ENCODE results near the gene TCEAL3.

The TCEAL3 gene

GRCh38 chrX:103640401-103641155 lies 32.8 kb downstream of the TCEAL3 start:
- Histone ChIP-seq H3K27me3 (ENCODE audit: control insufficient read depth, low read length) (no peaks in the 10 kb centered on the region), H3K36me3 (ENCODE audit: control insufficient read depth, low read length) (no peaks in the 10 kb centered on the region), H3K4me3 (ENCODE audit: low read length) (no peak overlapping the region), H3K4me2 (ENCODE audit: low read length) (no peak overlapping the region), H3K9me3 (ENCODE audit: control insufficient read depth, insufficient read depth, low read length) (no peaks in the 10 kb centered on the region), H3K9me2 (replicated peaks; ENCODE audit: control insufficient read depth, low read length) (no peaks in the 10 kb centered on the region), H4K20me1 (ENCODE audit: control insufficient read depth, insufficient read depth, low read depth, low read length) (no peaks in the 10 kb centered on the region), H3K27ac (ENCODE audit: low read depth, low read length) (no peak overlapping the region), H3F3A (ENCODE audit: control insufficient read depth, insufficient read depth) (no peaks in the 10 kb centered on the region), H3K4me1 (ENCODE audit: control insufficient read depth, low read length) (no peaks in the 10 kb centered on the region), H3K79me2 (ENCODE audit: control insufficient read depth, low read length) (no peaks in the 10 kb centered on the region)
- TF ChIP-seq CTCF (IDR thresholded peaks at IDR 0.05; ENCODE audit: low read depth, low read length, poor library complexity, severe bottlenecking) (no peak), EZH2phosphoT487 (IDR thresholded peaks at IDR 0.05; ENCODE audit: borderline replicate concordance, low read length) (no peak)

GRCh38 chrX:103644125-103644524 lies 36.4 kb downstream of the TCEAL3 start:
- H4K20me1 ChIP-seq (ENCODE audit: control insufficient read depth, insufficient read depth, low read depth, low read length), result no peaks in the 10 kb centered on the region
- H3K27me3 ChIP-seq (ENCODE audit: control insufficient read depth, low read length), result no peaks in the 10 kb centered on the region
- TF ChIP-seq CTCF (IDR thresholded peaks at IDR 0.05; ENCODE audit: low read depth, low read length, poor library complexity, severe bottlenecking), result no peak
- no peak for TF ChIP-seq EZH2phosphoT487 (IDR thresholded peaks at IDR 0.05; ENCODE audit: borderline replicate concordance, low read length)
- no peaks in the 10 kb centered on the region for H3K4me1 ChIP-seq (ENCODE audit: control insufficient read depth, low read length)
- no peaks in the 10 kb centered on the region for H3K9me3 ChIP-seq (ENCODE audit: control insufficient read depth, insufficient read depth, low read length)
- H3K27ac ChIP-seq (ENCODE audit: low read depth, low read length), result no peak overlapping the region
- H3K79me2 ChIP-seq (ENCODE audit: control insufficient read depth, low read length), result no peaks in the 10 kb centered on the region
- no peaks in the 10 kb centered on the region for H3K36me3 ChIP-seq (ENCODE audit: control insufficient read depth, low read length)
- H3K9me2 ChIP-seq (replicated peaks; ENCODE audit: control insufficient read depth, low read length), result no peaks in the 10 kb centered on the region
- H3F3A ChIP-seq (ENCODE audit: control insufficient read depth, insufficient read depth), result no peaks in the 10 kb centered on the region
- H3K4me2 ChIP-seq (ENCODE audit: low read length), result no peak overlapping the region
- no peak overlapping the region for H3K4me3 ChIP-seq (ENCODE audit: low read length)

- Histone ChIP-seq H3K9me2 (replicated peaks; ENCODE audit: control insufficient read depth, low read length) (no peaks in the 10 kb centered on the region), H3K79me2 (ENCODE audit: control insufficient read depth, low read length) (no peaks in the 10 kb centered on the region), H3K9me3 (ENCODE audit: control insufficient read depth, insufficient read depth, low read length) (no peaks in the 10 kb centered on the region), H3K27ac (ENCODE audit: low read depth, low read length) (no peak overlapping the region), H3K4me1 (ENCODE audit: control insufficient read depth, low read length) (no peaks in the 10 kb centered on the region), H3F3A (ENCODE audit: control insufficient read depth, insufficient read depth) (no peaks in the 10 kb centered on the region), H3K36me3 (ENCODE audit: control insufficient read depth, low read length) (no peaks in the 10 kb centered on the region), H3K4me2 (ENCODE audit: low read length) (no peak overlapping the region), H3K4me3 (ENCODE audit: low read length) (no peak overlapping the region), H4K20me1 (ENCODE audit: control insufficient read depth, insufficient read depth, low read depth, low read length) (no peaks in the 10 kb centered on the region), H3K27me3 (ENCODE audit: control insufficient read depth, low read length) (no peaks in the 10 kb centered on the region)
- no peak for TF ChIP-seq CTCF (IDR thresholded peaks at IDR 0.05; ENCODE audit: low read depth, low read length, poor library complexity, severe bottlenecking)
- no peak for TF ChIP-seq EZH2phosphoT487 (IDR thresholded peaks at IDR 0.05; ENCODE audit: borderline replicate concordance, low read length)
Observed at GRCh38 chrX:103647630-103648029, 39.9 kb downstream of the TCEAL3 start.

All from DOHH2 (cell line).